ENCODE data around the gene TBL3.

The TBL3 gene

GRCh38 chr16:2016407-2016922 is 44.6 kb downstream of the TBL3 start:
- H3K9ac ChIP-seq = peak overlapping the region in 7 of 11 experiments; percentile 40 to 77 (median 62); a peak in 10 of 22 replicates
- TF ChIP-seq Cebpa-rat (IDR thresholded peaks at IDR 0.05) = no peak
- peak overlapping the region in 10 of 11 experiments; percentile 30 to 79 (median 52); a peak in 19 of 22 replicates for H3K4me2 ChIP-seq
- H3K27ac ChIP-seq = peak overlapping the region in 6 of 11 experiments; percentile 47 to 89 (median 70); a peak in 10 of 22 replicates
- H4K20me1 ChIP-seq = peaks cover 0 to 5% (median 0%) of the 10 kb centered on the region in 11 experiments; a peak in 3 of 22 replicates
- H3K4me1 ChIP-seq = peaks cover 28 to 66% (median 35%) of the 10 kb centered on the region in 10 experiments
- H3K4me3 ChIP-seq = no peak overlapping the region
- no peaks in the 10 kb centered on the region for H3K9me3 ChIP-seq (replicated peaks in 1 of 11)
- peaks cover 30 to 43% (median 39%) of the 10 kb centered on the region in 11 experiments for H3K27me3 ChIP-seq
- no peaks in the 10 kb centered on the region for H3K36me3 ChIP-seq

- H3K27me3 ChIP-seq = peaks cover 34 to 50% (median 45%) of the 10 kb centered on the region in 11 experiments
- peak within 1 kb of the TSS; percentile 71 to 88 (median 79) for H3K4me2 ChIP-seq
- H3K9ac ChIP-seq = peak within 1 kb of the TSS; percentile 21 to 70 (median 62); a peak in 20 of 22 replicates
These were observed 47.7 kb downstream of the TBL3 start, which contains the start of gene NPW for GRCh38 chr16:2019518-2019920. Gene NPW, plus strand, starts transcription at chr16:2019785.

GRCh38 chr16:2019921-2020831 is 48.3 kb downstream of the TBL3 start:
- Histone ChIP-seq H3K9me3 (replicated peaks in 1 of 11) (no peaks in the 10 kb centered on the region), H3K4me1 (peaks cover 36 to 68% (median 49%) of the 10 kb centered on the region in 10 experiments), H3K27ac (peak overlapping the region in 8 of 11 experiments; percentile 24 to 67 (median 52); a peak in 16 of 22 replicates), H3K9ac (peak overlapping the region; percentile 21 to 70 (median 62); a peak in 20 of 22 replicates), H3K4me3 (peak overlapping the region; percentile 29 to 64 (median 50); a peak in 19 of 20 replicates), H4K20me1 (peaks cover 0 to 5% (median 0%) of the 10 kb centered on the region in 11 experiments; a peak in 3 of 22 replicates), H3K36me3 (no peaks in the 10 kb centered on the region), H3K4me2 (peak overlapping the region; percentile 71 to 88 (median 79)), H3K27me3 (peaks cover 34 to 54% (median 46%) of the 10 kb centered on the region in 11 experiments)
- no peak for TF ChIP-seq Cebpa-rat (IDR thresholded peaks at IDR 0.05)

More at GRCh38 chr16:2019518-2019920, 47.7 kb downstream of the TBL3 start, which contains the start of gene NPW:
- Histone ChIP-seq H3K9me3 (replicated peaks in 1 of 11) (no peaks in the 10 kb centered on the region), H3K4me1 (peaks cover 41 to 68% (median 53%) of the 10 kb centered on the region in 10 experiments), H3K4me3 (peak within 1 kb of the TSS; percentile 29 to 64 (median 50); a peak in 19 of 20 replicates), H3K27ac (peak within 1 kb of the TSS in 8 of 11 experiments; percentile 24 to 67 (median 52); a peak in 16 of 22 replicates), H3K36me3 (no peaks in the 10 kb centered on the region), H4K20me1 (peaks cover 0 to 5% (median 0%) of the 10 kb centered on the region in 11 experiments; a peak in 3 of 22 replicates)
- TF ChIP-seq Cebpa-rat (IDR thresholded peaks at IDR 0.05) = no peak

GRCh38 chr16:2022723-2023091 is 50.9 kb downstream of the TBL3 start:
- H3K27ac ChIP-seq = peak overlapping the region in 6 of 11 experiments; percentile 20 to 71 (median 44); a peak in 9 of 22 replicates
- TF ChIP-seq Cebpa-rat (IDR thresholded peaks at IDR 0.05) = no peak
- peaks cover 35 to 67% (median 46%) of the 10 kb centered on the region in 10 experiments for H3K4me1 ChIP-seq

GRCh38 chr16:2023092-2024031 is 51.5 kb downstream of the TBL3 start:
- peak overlapping the region in 10 of 11 experiments; percentile 36 to 74 (median 53); a peak in 21 of 22 replicates for H3K27ac ChIP-seq
- peak overlapping the region; percentile 40 to 67 (median 50); a peak in 18 of 20 replicates for H3K4me3 ChIP-seq
- peaks cover 48 to 73% (median 69%) of the 10 kb centered on the region in 11 experiments for H3K27me3 ChIP-seq
- H3K9ac ChIP-seq = peak overlapping the region; percentile 26 to 75 (median 63); a peak in 19 of 22 replicates
- no peaks in the 10 kb centered on the region for H3K36me3 ChIP-seq
- no peak for TF ChIP-seq Cebpa-rat (IDR thresholded peaks at IDR 0.05)
- peaks cover 42 to 74% (median 53%) of the 10 kb centered on the region in 10 experiments for H3K4me1 ChIP-seq
- peak overlapping the region; percentile 80 to 99 (median 94) for H3K4me2 ChIP-seq
- H4K20me1 ChIP-seq = peaks cover 0 to 15% (median 10%) of the 10 kb centered on the region in 11 experiments; a peak in 15 of 22 replicates
- H3K9me3 ChIP-seq (replicated peaks in 1 of 11) = no peaks in the 10 kb centered on the region

More at GRCh38 chr16:2022723-2023091, 50.9 kb downstream of the TBL3 start:
- no peaks in the 10 kb centered on the region for H3K36me3 ChIP-seq
- peak overlapping the region; percentile 40 to 67 (median 50); a peak in 18 of 20 replicates for H3K4me3 ChIP-seq
- H3K27me3 ChIP-seq = peaks cover 46 to 73% (median 69%) of the 10 kb centered on the region in 11 experiments
- H4K20me1 ChIP-seq = peaks cover 0 to 9% (median 3%) of the 10 kb centered on the region in 11 experiments; a peak in 13 of 22 replicates
- H3K9ac ChIP-seq = peak overlapping the region; percentile 26 to 75 (median 63); a peak in 19 of 22 replicates
- no peaks in the 10 kb centered on the region for H3K9me3 ChIP-seq (replicated peaks in 1 of 11)
- peak overlapping the region; percentile 80 to 99 (median 94) for H3K4me2 ChIP-seq

GRCh38 chr16:2024032-2024420 is 52.2 kb downstream of the TBL3 start:
- Histone ChIP-seq H3K9ac (peak overlapping the region; percentile 10 to 66 (median 57); a peak in 12 of 22 replicates), H3K27ac (peak overlapping the region in 6 of 11 experiments; percentile 46 to 74 (median 64); a peak in 13 of 22 replicates), H3K4me3 (peak overlapping the region in 2 of 10 experiments; percentile 36 to 45; a peak in 2 of 20 replicates), H3K4me2 (peak overlapping the region; percentile 74 to 99 (median 94)), H3K9me3 (replicated peaks in 1 of 11) (no peaks in the 10 kb centered on the region), H3K27me3 (peaks cover 42 to 73% (median 67%) of the 10 kb centered on the region in 11 experiments), H3K4me1 (peaks cover 42 to 77% (median 58%) of the 10 kb centered on the region in 10 experiments), H4K20me1 (peaks cover 0 to 22% (median 14%) of the 10 kb centered on the region in 11 experiments; a peak in 15 of 22 replicates), H3K36me3 (no peaks in the 10 kb centered on the region)
- TF ChIP-seq Cebpa-rat (IDR thresholded peaks at IDR 0.05) = no peak

- Histone ChIP-seq H3K4me3 (no peak overlapping the region), H3K27ac (no peak overlapping the region), H3K9ac (peak overlapping the region in 4 of 11 experiments; percentile 11 to 27 (median 20); a peak in 3 of 22 replicates), H3K9me3 (replicated peaks in 1 of 11) (no peaks in the 10 kb centered on the region), H4K20me1 (peaks cover 0 to 24% (median 14%) of the 10 kb centered on the region in 11 experiments; a peak in 15 of 22 replicates), H3K4me1 (peaks cover 32 to 76% (median 52%) of the 10 kb centered on the region in 10 experiments), H3K36me3 (no peaks in the 10 kb centered on the region), H3K4me2 (peak overlapping the region in 4 of 11 experiments; percentile 0 to 98 (median 94); a peak in 3 of 22 replicates), H3K27me3 (peaks cover 30 to 61% (median 55%) of the 10 kb centered on the region in 11 experiments)
- TF ChIP-seq Cebpa-rat (IDR thresholded peaks at IDR 0.05) = no peak
These were observed 53.4 kb downstream of the TBL3 start for GRCh38 chr16:2025251-2025650.

Measured in BLaER1 treated with 17β-estradiol and CSF1 and Interleukin-3, amounts not matched to agents 10 nM and 100 nM (cell line).